HepG2 (cell line): Measurements from ENCODE around the gene CRAMP1. TPM values are rescaled to one million over a fixed set of nuclear protein-coding genes. Genes with fewer than 3 reads are reported as not detected.

Experiments used
- ARID2 ChIP-seq: sonication (generic); formaldehyde crosslinking; IDR thresholded peaks from 2 replicates; pipeline ENCODE4 v1.8.1; 2022; ENCODE audit warnings: mild to moderate bottlenecking, missing genetic modification reagents, borderline replicate concordance
- DPF2 ChIP-seq: sonication (generic); formaldehyde crosslinking; IDR thresholded peaks from 2 replicates; pipeline ENCODE4 v1.4.0; 2020; ENCODE audit warnings: mild to moderate bottlenecking, low read depth, missing genetic modification reagents, borderline replicate concordance
- EED ChIP-seq: sonication (generic); formaldehyde crosslinking; IDR thresholded peaks from 2 replicates; pipeline ENCODE4 v1.5.0; 2020; ENCODE audit warnings: mild to moderate bottlenecking, missing genetic modification reagents
- MAFK ChIP-seq, 2 experiments: IDR thresholded peaks in 1 of 2; conservative IDR thresholded peaks in 1 of 2; 2 replicates each; pipeline ENCODE4 v1.6.1; 2011; ENCODE audit warnings: improper control_type of control experiment in 2 of 2, low read length in 2 of 2
- NCOA5 ChIP-seq: sonication (generic); formaldehyde crosslinking; IDR thresholded peaks from 2 replicates; pipeline ENCODE4 v1.4.0; 2020; ENCODE audit warnings: missing genetic modification reagents
- PBX3 ChIP-seq: sonication (generic); formaldehyde crosslinking; IDR thresholded peaks from 2 replicates; pipeline ENCODE4 v1.8.1; 2023; ENCODE audit warnings: missing genetic modification reagents, inconsistent platforms, borderline replicate concordance
- RARA ChIP-seq: IDR thresholded peaks from 2 replicates; pipeline ENCODE4 v1.6.1; 2016; ENCODE audit warnings: missing genetic modification reagents, missing compliant biosample characterization
- RBM39 ChIP-seq: fragments of 200-400 bp; formaldehyde crosslinking; IDR thresholded peaks from one replicate; pipeline ENCODE4 v1.6.1; 2018; ENCODE audit warnings: antibody characterized with exemption, mild to moderate bottlenecking, low read depth, low read length; ENCODE audit not compliant: poor library complexity, severe bottlenecking
- REL ChIP-seq: sonication (generic); formaldehyde crosslinking; conservative IDR thresholded peaks from 2 replicates; pipeline ENCODE4 v1.8.0; 2022; ENCODE audit warnings: mild to moderate bottlenecking, missing genetic modification reagents, moderate library complexity
- ZNF282 ChIP-seq: fragments of 450-650 bp; IDR thresholded peaks from 2 replicates; pipeline ENCODE4 v1.6.1; 2018; ENCODE audit not compliant: partially characterized antibody
- ZNF562 ChIP-seq: sonication (generic); formaldehyde crosslinking; IDR thresholded peaks from 2 replicates; pipeline ENCODE4 v1.8.0; 2022; ENCODE audit warnings: missing genetic modification reagents, borderline replicate concordance
- ZNF713 ChIP-seq: sonication (generic); formaldehyde crosslinking; IDR thresholded peaks from 2 replicates; pipeline ENCODE4 v1.4.0; 2020; ENCODE audit warnings: mild to moderate bottlenecking, missing genetic modification reagents
- ZNF75D ChIP-seq: sonication (generic); formaldehyde crosslinking; IDR thresholded peaks from 2 replicates; pipeline ENCODE4 v1.8.1; 2023; ENCODE audit warnings: missing genetic modification reagents, mild to moderate bottlenecking, borderline replicate concordance
- polyA plus RNA-seq, 8 experiments: library from polyadenylated mRNA; depleted of rRNA in 3 of 8; stranded (reverse) in 7 of 8; unstranded in 1 of 8; fragments of >200 nt; fragmentation: Illumina TruSeq in 4 of 8; extraction: Trizol in 4 of 8; gene quantifications; 2 replicates each; pipeline versions ENCODE4 v1.2.1 to v1.2.3, GENCODE V29; 2011 to 2016; ENCODE audit warnings: low read depth in 4 of 8, missing spikeins in 1 of 8, mixed read lengths in 1 of 8; ENCODE audit not compliant: insufficient read depth in 1 of 8
- total RNA-seq, 5 experiments: library from RNA; depleted of rRNA; stranded (reverse); fragments of >200 nt; fragmentation: Illumina TruSeq; extraction: Trizol; gene quantifications; 2 replicates each; pipeline ENCODE4 v1.2.3, GENCODE V29; 2016; ENCODE audit warnings: low read depth in 1 of 5
- TF ChIP-seq, protein P1 (sequence below): sonication (generic); formaldehyde crosslinking; IDR thresholded peaks from 2 replicates; pipeline ENCODE4 v1.4.0; 2020; ENCODE audit warnings: mild to moderate bottlenecking, missing genetic modification reagents
- TF ChIP-seq, protein P2 (sequence below): sonication (generic); formaldehyde crosslinking; IDR thresholded peaks from 2 replicates; pipeline ENCODE4 v1.4.0; 2020; ENCODE audit warnings: missing genetic modification reagents
- TF ChIP-seq, protein P3 (sequence below): sonication (generic); formaldehyde crosslinking; IDR thresholded peaks from 2 replicates; pipeline ENCODE4 v1.5.0; 2020; ENCODE audit warnings: mild to moderate bottlenecking, missing genetic modification reagents
- TF ChIP-seq, protein P4 (sequence below): sonication (generic); formaldehyde crosslinking; IDR thresholded peaks from 2 replicates; pipeline ENCODE4 v1.5.1; 2020; ENCODE audit warnings: mild to moderate bottlenecking, missing genetic modification reagents, moderate library complexity

CRAMP1 gene
- total and polyA plus RNA-seq, 2 of the 13 experiments (the other 11 are each of a cell fraction or from before 2014, with no cell fraction given) = 6.8 to 9.7 TPM

- TF ChIP-seq, protein P1, sequence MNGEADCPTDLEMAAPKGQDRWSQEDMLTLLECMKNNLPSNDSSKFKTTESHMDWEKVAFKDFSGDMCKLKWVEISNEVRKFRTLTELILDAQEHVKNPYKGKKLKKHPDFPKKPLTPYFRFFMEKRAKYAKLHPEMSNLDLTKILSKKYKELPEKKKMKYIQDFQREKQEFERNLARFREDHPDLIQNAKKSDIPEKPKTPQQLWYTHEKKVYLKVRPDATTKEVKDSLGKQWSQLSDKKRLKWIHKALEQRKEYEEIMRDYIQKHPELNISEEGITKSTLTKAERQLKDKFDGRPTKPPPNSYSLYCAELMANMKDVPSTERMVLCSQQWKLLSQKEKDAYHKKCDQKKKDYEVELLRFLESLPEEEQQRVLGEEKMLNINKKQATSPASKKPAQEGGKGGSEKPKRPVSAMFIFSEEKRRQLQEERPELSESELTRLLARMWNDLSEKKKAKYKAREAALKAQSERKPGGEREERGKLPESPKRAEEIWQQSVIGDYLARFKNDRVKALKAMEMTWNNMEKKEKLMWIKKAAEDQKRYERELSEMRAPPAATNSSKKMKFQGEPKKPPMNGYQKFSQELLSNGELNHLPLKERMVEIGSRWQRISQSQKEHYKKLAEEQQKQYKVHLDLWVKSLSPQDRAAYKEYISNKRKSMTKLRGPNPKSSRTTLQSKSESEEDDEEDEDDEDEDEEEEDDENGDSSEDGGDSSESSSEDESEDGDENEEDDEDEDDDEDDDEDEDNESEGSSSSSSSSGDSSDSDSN (CRISPR knock-in tag) = peak; percentile 74
- TF ChIP-seq REL (CRISPR knock-in tag) (no peak), ZNF713 (CRISPR knock-in tag) (no peak), ZNF75D (CRISPR knock-in tag) (no peak), NCOA5 (no peak), ZNF562 (CRISPR knock-in tag) (no peak), DPF2 (no peak), ARID2 (no peak), RARA (CRISPR knock-in tag) (no peak), EED (CRISPR knock-in tag) (0 out of 2 replicates have a peak, but pooled peaks have one; percentile 51), RBM39 (peak; percentile 45), MAFK (conservative IDR thresholded peaks at IDR 0.05 in 1 of 2, IDR thresholded peaks at IDR 0.05 in 1 of 2; ENCODE audit: low read length in 2 of 2) (peak; percentile 93 to 95), PBX3 (CRISPR knock-in tag) (no peak), ZNF282 (no peak)
- TF ChIP-seq, protein P2, sequence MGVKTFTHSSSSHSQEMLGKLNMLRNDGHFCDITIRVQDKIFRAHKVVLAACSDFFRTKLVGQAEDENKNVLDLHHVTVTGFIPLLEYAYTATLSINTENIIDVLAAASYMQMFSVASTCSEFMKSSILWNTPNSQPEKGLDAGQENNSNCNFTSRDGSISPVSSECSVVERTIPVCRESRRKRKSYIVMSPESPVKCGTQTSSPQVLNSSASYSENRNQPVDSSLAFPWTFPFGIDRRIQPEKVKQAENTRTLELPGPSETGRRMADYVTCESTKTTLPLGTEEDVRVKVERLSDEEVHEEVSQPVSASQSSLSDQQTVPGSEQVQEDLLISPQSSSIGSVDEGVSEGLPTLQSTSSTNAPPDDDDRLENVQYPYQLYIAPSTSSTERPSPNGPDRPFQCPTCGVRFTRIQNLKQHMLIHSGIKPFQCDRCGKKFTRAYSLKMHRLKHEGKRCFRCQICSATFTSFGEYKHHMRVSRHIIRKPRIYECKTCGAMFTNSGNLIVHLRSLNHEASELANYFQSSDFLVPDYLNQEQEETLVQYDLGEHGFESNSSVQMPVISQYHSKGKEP (CRISPR knock-in tag) = no peak
- TF ChIP-seq, protein P3, sequence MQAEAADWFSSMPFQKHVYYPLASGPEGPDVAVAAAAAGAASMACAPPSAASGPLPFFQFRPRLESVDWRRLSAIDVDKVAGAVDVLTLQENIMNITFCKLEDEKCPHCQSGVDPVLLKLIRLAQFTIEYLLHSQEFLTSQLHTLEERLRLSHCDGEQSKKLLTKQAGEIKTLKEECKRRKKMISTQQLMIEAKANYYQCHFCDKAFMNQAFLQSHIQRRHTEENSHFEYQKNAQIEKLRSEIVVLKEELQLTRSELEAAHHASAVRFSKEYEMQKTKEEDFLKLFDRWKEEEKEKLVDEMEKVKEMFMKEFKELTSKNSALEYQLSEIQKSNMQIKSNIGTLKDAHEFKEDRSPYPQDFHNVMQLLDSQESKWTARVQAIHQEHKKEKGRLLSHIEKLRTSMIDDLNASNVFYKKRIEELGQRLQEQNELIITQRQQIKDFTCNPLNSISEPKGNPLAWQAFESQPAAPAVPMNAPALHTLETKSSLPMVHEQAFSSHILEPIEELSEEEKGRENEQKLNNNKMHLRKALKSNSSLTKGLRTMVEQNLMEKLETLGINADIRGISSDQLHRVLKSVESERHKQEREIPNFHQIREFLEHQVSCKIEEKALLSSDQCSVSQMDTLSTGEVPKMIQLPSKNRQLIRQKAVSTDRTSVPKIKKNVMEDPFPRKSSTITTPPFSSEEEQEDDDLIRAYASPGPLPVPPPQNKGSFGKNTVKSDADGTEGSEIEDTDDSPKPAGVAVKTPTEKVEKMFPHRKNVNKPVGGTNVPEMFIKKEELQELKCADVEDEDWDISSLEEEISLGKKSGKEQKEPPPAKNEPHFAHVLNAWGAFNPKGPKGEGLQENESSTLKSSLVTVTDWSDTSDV (CRISPR knock-in tag) = 0 out of 2 replicates have a peak, but pooled peaks have one; percentile 54
- TF ChIP-seq, protein P4, sequence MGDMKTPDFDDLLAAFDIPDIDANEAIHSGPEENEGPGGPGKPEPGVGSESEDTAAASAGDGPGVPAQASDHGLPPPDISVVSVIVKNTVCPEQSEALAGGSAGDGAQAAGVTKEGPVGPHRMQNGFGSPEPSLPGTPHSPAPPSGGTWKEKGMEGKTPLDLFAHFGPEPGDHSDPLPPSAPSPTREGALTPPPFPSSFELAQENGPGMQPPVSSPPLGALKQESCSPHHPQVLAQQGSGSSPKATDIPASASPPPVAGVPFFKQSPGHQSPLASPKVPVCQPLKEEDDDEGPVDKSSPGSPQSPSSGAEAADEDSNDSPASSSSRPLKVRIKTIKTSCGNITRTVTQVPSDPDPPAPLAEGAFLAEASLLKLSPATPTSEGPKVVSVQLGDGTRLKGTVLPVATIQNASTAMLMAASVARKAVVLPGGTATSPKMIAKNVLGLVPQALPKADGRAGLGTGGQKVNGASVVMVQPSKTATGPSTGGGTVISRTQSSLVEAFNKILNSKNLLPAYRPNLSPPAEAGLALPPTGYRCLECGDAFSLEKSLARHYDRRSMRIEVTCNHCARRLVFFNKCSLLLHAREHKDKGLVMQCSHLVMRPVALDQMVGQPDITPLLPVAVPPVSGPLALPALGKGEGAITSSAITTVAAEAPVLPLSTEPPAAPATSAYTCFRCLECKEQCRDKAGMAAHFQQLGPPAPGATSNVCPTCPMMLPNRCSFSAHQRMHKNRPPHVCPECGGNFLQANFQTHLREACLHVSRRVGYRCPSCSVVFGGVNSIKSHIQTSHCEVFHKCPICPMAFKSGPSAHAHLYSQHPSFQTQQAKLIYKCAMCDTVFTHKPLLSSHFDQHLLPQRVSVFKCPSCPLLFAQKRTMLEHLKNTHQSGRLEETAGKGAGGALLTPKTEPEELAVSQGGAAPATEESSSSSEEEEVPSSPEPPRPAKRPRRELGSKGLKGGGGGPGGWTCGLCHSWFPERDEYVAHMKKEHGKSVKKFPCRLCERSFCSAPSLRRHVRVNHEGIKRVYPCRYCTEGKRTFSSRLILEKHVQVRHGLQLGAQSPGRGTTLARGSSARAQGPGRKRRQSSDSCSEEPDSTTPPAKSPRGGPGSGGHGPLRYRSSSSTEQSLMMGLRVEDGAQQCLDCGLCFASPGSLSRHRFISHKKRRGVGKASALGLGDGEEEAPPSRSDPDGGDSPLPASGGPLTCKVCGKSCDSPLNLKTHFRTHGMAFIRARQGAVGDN (CRISPR knock-in tag) = peak; percentile 73
Observed at GRCh38 chr16:1678500-1679098, 66.4 kb downstream of the CRAMP1 start (continued).
